RWPE1 (cell line): ENCODE data around the gene MIPOL1.

Experiments used
- CTCF ChIA-PET: fragments of 350-600 bp; sonication (Branson Sonifier 250); formaldehyde crosslinking; extraction: SDS; loops from one replicate; lab custom pipeline; 2021; lab: Yijun Ruan, JAX
- POLR2A ChIA-PET: fragments of 400-600 bp; formaldehyde crosslinking; extraction: SDS; loops from one replicate; lab custom pipeline; 2020; ENCODE audit warnings: antibody characterized with exemption; ENCODE audit not compliant: low non-redundant PET; lab: Yijun Ruan, JAX
- DNase-seq: peaks from one replicate; pipeline ENCODE4 v3.0.0; 2012; ENCODE audit warnings: low spot score
- H3K27ac ChIP-seq: fragments of 450-650 bp; 2 replicates; pipeline ENCODE4 v1.5.1; 2017
- CTCF ChIP-seq: fragments of 450-650 bp; conservative IDR thresholded peaks from 2 replicates; pipeline ENCODE4 v1.5.1; 2017; ENCODE audit warnings: low read depth, mild to moderate bottlenecking

Gene MIPOL1

GRCh38 chr14:37591311-37591940, 393.7 kb downstream of the MIPOL1 start:
- POLR2A ChIA-PET: no interaction called here
- CTCF ChIA-PET: interaction anchor here (0.6 to 1.2 kb wide), 4 partner anchors 221 to 369 kb away, joined by 3 to 4 read pairs (median 4); no protein-coding TSS in a partner anchor
- TF ChIP-seq CTCF: no peak
- H3K27ac ChIP-seq: no peak overlapping the region
- no peak for DNase-seq

DNA sequence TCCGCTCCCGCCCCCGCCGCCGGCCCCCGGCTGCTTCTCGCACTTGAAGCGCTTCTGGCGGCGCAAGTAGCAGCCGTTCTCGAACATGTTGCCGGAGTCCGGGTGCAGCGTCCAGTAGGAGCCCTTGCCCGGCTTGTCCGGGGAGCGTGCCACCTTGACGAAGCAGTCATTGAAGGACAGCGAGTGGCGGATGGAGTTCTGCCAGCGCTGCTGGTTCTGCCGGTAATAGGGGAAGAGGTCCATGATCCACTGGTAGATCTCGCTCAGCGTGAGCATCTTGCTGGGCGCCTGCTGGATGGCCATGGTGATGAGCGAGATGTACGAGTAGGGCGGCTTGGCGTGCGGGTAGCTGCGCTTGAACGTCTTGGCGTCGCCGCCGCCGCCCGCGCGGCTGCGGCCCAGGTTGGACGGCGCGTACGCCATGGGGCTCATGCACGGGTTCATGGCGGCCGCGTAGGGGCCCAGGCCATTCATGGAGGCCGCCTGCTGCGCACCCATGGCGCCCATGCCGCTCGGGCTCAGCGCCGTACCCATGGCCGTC, 394.3 kb downstream of the MIPOL1 start:
- ChIA-PET CTCF (interaction anchor here (0.6 to 1.2 kb wide), 4 partner anchors 221 to 370 kb away, joined by 3 to 4 read pairs (median 4); no protein-coding TSS in a partner anchor), POLR2A (no interaction called here)
- DNase-seq: no peak
- no peak for TF ChIP-seq CTCF
- H3K27ac ChIP-seq: no peak overlapping the region

DNA sequence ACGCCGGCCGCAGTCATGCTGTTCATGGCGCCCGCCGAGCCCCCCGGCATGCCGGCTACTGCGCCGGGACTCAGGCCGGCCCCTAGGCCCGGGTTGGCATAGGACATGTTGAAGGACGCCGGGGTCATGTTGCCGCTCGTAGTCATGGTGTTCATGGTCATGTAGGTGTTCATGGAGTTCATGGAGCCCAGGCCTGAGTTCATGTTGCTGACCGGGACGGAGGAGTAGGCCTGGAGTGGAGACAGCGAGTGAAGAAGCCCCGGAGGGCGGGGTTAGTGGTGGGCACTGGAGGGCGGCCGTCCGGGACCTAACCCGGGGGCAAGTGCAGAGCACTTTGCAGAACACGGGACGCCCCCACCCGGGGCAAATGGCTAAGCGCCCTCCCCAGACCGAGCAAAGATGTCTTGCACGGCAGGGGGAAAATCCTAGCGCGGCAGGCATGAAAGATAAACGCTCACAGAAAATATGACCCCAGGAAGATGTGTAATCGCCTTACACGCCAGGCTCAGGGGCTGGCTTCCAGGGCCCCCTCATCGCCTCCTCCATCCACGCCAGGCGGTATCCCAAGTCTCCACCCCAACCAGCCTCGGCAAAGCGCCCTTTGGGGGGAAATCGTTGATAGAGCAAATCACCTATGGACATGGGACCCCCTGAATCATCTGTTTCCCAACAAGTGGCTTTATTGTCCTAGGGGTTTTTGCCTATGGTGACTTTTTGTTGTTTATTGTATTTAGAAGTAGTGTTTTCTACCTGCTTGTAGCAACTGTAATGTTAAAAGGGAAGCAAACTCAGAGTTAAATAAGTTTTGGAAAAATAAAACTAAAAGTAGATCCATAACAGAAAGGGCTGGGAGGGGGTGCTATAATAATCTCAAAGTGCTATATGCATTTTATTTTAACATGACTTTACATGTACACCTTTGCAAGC, 395.0 kb downstream of the MIPOL1 start:
- DNase-seq: no peak
- POLR2A ChIA-PET: no interaction called here
- no peak overlapping the region for H3K27ac ChIP-seq
- TF ChIP-seq CTCF: no peak
- CTCF ChIA-PET: interaction anchor here (0.6 to 1.4 kb wide), 3 partner anchors 21 to 800 kb away, joined by 3 read pairs; no protein-coding TSS in a partner anchor

DNA sequence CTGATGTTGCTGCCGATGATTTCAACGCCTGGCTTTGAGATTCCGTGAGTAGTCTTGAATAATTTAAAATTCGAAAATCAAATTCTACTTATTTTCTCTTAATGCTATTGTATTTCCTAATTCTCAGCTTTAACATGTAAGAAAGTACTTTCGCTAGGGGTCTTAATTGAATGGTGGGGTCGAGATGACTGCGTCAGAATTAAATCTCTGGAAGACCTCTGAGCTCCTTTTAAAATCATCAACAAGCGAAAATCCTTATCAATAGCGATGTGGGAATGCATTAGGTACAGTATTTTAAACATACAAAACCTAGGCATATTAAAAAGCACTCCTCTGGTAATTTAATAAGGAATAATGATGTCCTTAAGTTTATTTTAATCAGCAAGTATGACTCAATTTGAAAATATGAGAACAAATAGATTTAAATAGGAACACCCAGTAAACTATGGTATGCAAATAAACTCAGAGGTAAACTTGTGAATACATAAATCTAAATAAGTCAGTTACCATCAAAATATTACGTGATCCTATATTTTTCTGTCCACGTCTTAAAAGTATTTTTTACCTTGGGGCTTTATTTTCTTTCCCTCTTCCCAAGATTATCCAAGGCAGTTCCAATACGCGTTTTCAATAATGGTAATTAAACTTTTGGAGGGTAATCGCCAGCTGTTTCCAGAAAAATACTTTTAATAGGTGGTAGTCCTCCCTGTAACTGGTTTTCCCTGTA, 395.9 kb downstream of the MIPOL1 start:
- TF ChIP-seq CTCF: no peak
- no peak overlapping the region for H3K27ac ChIP-seq
- ChIA-PET CTCF (interaction anchor here (0.6 to 1.4 kb wide), 3 partner anchors 22 to 801 kb away, joined by 3 read pairs; no protein-coding TSS in a partner anchor), POLR2A (no interaction called here)
- DNase-seq: no peak

DNA sequence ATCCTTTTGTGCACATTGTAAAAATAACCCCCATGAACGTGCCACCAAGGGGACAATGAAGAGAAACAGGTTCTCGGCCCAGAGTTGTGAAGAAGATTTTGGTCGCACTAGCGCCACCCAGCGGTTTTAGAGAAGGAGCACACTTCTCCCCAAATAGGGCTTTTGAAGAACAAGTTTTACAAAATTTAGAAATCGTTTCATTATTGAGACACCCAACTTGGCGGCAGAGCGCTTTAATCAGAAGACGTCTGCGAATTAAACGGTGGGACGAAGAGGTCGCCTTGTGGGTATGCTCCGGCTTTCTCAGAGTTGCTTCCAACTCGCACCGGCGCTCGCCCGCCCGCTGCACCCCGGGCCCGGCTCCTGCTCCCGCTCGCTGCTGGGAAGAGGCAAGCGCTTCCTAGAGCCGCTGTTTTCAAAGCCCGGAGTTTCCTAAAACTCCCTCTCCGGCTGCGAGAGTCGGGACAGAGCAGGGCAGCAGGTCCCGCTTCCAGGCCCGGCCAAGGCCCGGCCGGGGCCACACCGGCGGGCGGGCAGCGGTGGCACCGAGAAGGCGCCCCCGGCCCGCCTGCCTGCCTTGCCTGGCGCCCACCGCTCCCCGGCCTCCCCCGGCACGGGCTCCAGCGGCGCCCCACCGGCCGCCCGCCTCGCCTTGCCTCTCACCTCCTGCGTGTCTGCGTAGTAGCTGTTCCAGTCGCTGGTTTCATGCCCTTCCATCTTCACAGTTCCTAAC, 396.7 kb downstream of the MIPOL1 start:
- TF ChIP-seq CTCF: peak; percentile 82
- ChIA-PET POLR2A (no interaction called here), CTCF (interaction anchor here (1.4 kb wide), 1 partner anchor 348 kb away, joined by 3 read pairs; no protein-coding TSS in a partner anchor)
- H3K27ac ChIP-seq: no peak overlapping the region
- DNase-seq: peak; percentile 61
